ENCODE data around the gene NELFA.
"Not testable (repeated sequence)": the region's sequence is repeated elsewhere in the genome, so short reads cannot be mapped to it uniquely, and the experiment has no call there.

The NELFA gene

GRCh38 chr4:1993718-1994516 lies 14.9 kb downstream of the NELFA start:
- DNase-seq: not testable (repeated sequence)

GRCh38 chr4:1993169-1993516 lies 15.6 kb downstream of the NELFA start:
- DNase-seq: no peak

GRCh38 chr4:1992468-1993168 lies 16.2 kb downstream of the NELFA start:
- no peak for DNase-seq

GRCh38 chr4:1991596-1992434 lies 17.0 kb downstream of the NELFA start:
- no peak for DNase-seq

- no peak for DNase-seq
These were observed 17.7 kb downstream of the NELFA start for GRCh38 chr4:1991087-1991486.

GRCh38 chr4:1990676-1991075 lies 18.1 kb downstream of the NELFA start:
- DNase-seq: no peak

- DNase-seq: no peak
These were observed 18.5 kb downstream of the NELFA start for GRCh38 chr4:1990348-1990645.

GRCh38 chr4:1989533-1990347 lies 19.0 kb downstream of the NELFA start:
- DNase-seq: no peak

- DNase-seq: no peak
These were observed 20.4 kb downstream of the NELFA start for GRCh38 chr4:1988327-1988724.

GRCh38 chr4:1987721-1988326 lies 20.9 kb downstream of the NELFA start:
- DNase-seq: no peak

GRCh38 chr4:1987296-1987695 lies 21.5 kb downstream of the NELFA start:
- no peak for DNase-seq

- no peak for DNase-seq
These were observed 22.1 kb downstream of the NELFA start for GRCh38 chr4:1986578-1987210.

- no peak for DNase-seq
These were observed 22.8 kb downstream of the NELFA start for GRCh38 chr4:1985780-1986577.

GRCh38 chr4:1985294-1985693 lies 23.5 kb downstream of the NELFA start:
- no peak for DNase-seq

GRCh38 chr4:1984406-1985191 lies 24.2 kb downstream of the NELFA start:
- no peak for DNase-seq

GRCh38 chr4:1983846-1984405 lies 24.8 kb downstream of the NELFA start:
- DNase-seq: no peak

GRCh38 chr4:1983053-1983845 lies 25.5 kb downstream of the NELFA start:
- DNase-seq: no peak

- DNase-seq: no peak
These were observed 26.4 kb downstream of the NELFA start for GRCh38 chr4:1982124-1983052.
